ENCODE data around the gene LIN7A. TPM values are rescaled to one million over a fixed set of nuclear protein-coding genes. Genes with fewer than 3 reads are reported as not detected.

The LIN7A gene
- total RNA-seq, 6 donors from 2014 or later: 7.9 to 32.5 (median 13.8) TPM

GRCh38 chr12:80977346-80977745 is 39.6 kb upstream of the LIN7A start:
- no peak for TF ChIP-seq POLR2AphosphoS5 (IDR thresholded peaks at IDR 0.05)
- 64 to 66% methylated on average over 6 of the region's 6 CpGs for WGBS, 2 donors

DNA sequence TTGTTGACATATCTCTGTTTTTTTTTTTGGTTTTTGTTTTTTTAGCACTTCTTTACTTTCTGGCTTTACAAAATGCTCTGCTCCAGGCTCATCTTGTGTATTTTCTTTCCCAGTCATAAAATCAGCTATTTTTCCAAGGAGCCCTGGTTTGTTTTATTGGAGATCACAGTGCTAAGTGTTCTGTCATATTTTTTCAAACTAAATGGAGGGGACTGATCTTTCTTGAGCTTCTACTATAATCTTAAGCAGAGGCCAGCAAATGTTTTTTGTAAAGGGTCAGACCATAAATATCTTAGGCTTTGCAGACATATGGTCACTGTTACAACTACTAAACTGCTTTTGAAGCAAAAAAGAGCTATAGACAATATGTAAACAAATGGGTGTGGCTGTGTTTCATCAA is 30.6 kb upstream of the LIN7A start:
- no peak for DNase-seq
- H3K27me3 ChIP-seq: no peaks in the 10 kb centered on the region
- no peak overlapping the region for H3K4me3 ChIP-seq
- no peaks in the 10 kb centered on the region for H3K36me3 ChIP-seq
- no peak for ATAC-seq (ENCODE audit: low FRiP score in 2 of 2)
- TF ChIP-seq CTCF (IDR thresholded peaks at IDR 0.05) (no peak), EP300 (IDR thresholded peaks at IDR 0.05) (no peak), POLR2A (IDR thresholded peaks at IDR 0.05) (no peak), POLR2AphosphoS5 (IDR thresholded peaks at IDR 0.05) (no peak)
- no peak overlapping the region for H3K27ac ChIP-seq
- H3K9me3 ChIP-seq: no peaks in the 10 kb centered on the region
- H3K4me1 ChIP-seq: no peaks in the 10 kb centered on the region

More at GRCh38 chr12:80977346-80977745, 39.6 kb upstream of the LIN7A start:
- Histone ChIP-seq H3K9me3 (no peaks in the 10 kb centered on the region), H3K4me1 (no peaks in the 10 kb centered on the region), H3K27ac (no peak overlapping the region), H3K4me3 (no peak overlapping the region), H3K27me3 (no peaks in the 10 kb centered on the region), H3K36me3 (no peaks in the 10 kb centered on the region)
- no peak for DNase-seq
- no peak for ATAC-seq (ENCODE audit: low FRiP score in 2 of 2)

DNA sequence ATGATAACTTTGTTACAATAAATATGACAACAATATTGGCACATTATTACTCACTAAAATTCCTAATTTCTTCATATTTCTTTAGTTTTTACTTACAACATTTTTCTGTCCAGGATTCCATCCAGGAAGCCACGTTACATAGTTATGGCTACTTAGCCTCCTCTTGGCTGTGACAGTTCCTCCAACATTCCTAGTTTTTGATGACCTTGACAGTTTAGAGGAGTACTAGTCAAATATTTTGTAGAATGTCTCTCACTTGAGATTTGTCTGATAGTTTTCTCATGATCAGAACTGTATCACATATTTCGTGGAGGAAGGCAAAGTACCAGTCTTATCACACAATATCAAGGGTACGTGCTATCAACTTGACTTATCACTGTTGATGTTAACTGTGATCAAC is 29.8 kb upstream of the LIN7A start:
- ATAC-seq (ENCODE audit: low FRiP score in 2 of 2) (no peak), DNase-seq (no peak)
- TF ChIP-seq POLR2A (IDR thresholded peaks at IDR 0.05) (no peak), EP300 (IDR thresholded peaks at IDR 0.05) (no peak), CTCF (IDR thresholded peaks at IDR 0.05) (no peak), POLR2AphosphoS5 (IDR thresholded peaks at IDR 0.05) (no peak)
- Histone ChIP-seq H3K36me3 (no peaks in the 10 kb centered on the region), H3K4me1 (no peaks in the 10 kb centered on the region), H3K27ac (no peak overlapping the region), H3K4me3 (no peak overlapping the region), H3K9me3 (no peaks in the 10 kb centered on the region), H3K27me3 (no peaks in the 10 kb centered on the region)
- WGBS, 2 donors: 68 to 69% methylated on average over 3 of the region's 3 CpGs

DNA sequence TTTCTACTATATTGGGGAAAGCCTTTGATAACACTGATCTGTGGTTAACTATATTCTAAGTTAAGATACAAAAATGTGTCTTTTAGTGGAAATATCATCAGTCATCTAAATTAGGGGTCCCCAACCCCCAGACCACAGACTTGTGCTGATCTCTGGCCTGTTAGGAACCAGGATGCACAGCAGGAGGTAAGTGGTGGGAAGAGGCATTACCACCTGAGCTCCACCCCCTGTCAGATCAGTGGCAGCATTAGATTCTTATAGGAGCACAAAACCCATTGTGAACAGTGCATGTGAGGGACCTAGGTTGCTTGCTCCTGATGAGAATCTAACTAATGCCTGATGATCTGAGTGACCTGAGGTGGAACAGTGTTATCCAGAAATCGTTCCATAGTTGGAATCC is 28.3 kb upstream of the LIN7A start:
- no peaks in the 10 kb centered on the region for H3K36me3 ChIP-seq
- DNase-seq (no peak), ATAC-seq (ENCODE audit: low FRiP score in 2 of 2) (no peak)
- H3K27me3 ChIP-seq: no peaks in the 10 kb centered on the region
- 83 to 85% methylated on average over 1 of the region's 1 CpG for WGBS, 2 donors
- no peak overlapping the region for H3K4me3 ChIP-seq
- no peaks in the 10 kb centered on the region for H3K9me3 ChIP-seq
- TF ChIP-seq POLR2A (IDR thresholded peaks at IDR 0.05): no peak
- TF ChIP-seq POLR2AphosphoS5 (IDR thresholded peaks at IDR 0.05): no peak
- TF ChIP-seq CTCF (IDR thresholded peaks at IDR 0.05): no peak
- no peak for TF ChIP-seq EP300 (IDR thresholded peaks at IDR 0.05)
- H3K27ac ChIP-seq: no peak overlapping the region
- H3K4me1 ChIP-seq: no peaks in the 10 kb centered on the region

- H3K9me3 ChIP-seq: no peaks in the 10 kb centered on the region
- no peak overlapping the region for H3K4me3 ChIP-seq
- no peak overlapping the region for H3K27ac ChIP-seq
- WGBS, 2 donors: 88 to 89% methylated on average over 5 of the region's 5 CpGs
- no peaks in the 10 kb centered on the region for H3K27me3 ChIP-seq
- H3K4me1 ChIP-seq: no peaks in the 10 kb centered on the region
- DNase-seq (no peak), ATAC-seq (ENCODE audit: low FRiP score in 2 of 2) (no peak)
- TF ChIP-seq POLR2AphosphoS5 (IDR thresholded peaks at IDR 0.05) (no peak), EP300 (IDR thresholded peaks at IDR 0.05) (no peak), POLR2A (IDR thresholded peaks at IDR 0.05) (no peak), CTCF (IDR thresholded peaks at IDR 0.05) (no peak)
- no peaks in the 10 kb centered on the region for H3K36me3 ChIP-seq
Observed at GRCh38 chr12:80958162-80958561, 20.4 kb upstream of the LIN7A start.

All from upper lobe of left lung (tissue), 6 donors.